Coronary artery (tissue), 2 donors: ENCODE results near the gene KBTBD8.

Experiments
- DNase-seq: peaks from one replicate; pipeline ENCODE4 v3.0.0-alpha.2; 2017; ENCODE audit warnings: low spot score
- H3K27ac ChIP-seq, 2 donors: fragments of 200-600 bp; sonication (generic); one replicate each; pipeline ENCODE4 v1.5.1; 2016 to 2019
- H3K4me3 ChIP-seq: fragments of 200-600 bp; sonication (generic); 2 replicates; pipeline ENCODE4 v1.5.1; 2016; ENCODE audit warnings: mild to moderate bottlenecking, moderate library complexity
- TF ChIP-seq, protein P1 (sequence below): fragments of 200-600 bp; sonication (generic); IDR thresholded peaks from one replicate; pipeline ENCODE4 v1.5.1; 2019; ENCODE audit warnings: antibody characterized with exemption

KBTBD8 gene

GRCh38 chr3:66996696-66997095, 1.4 kb upstream of the KBTBD8 start:
- TF ChIP-seq, protein P1, sequence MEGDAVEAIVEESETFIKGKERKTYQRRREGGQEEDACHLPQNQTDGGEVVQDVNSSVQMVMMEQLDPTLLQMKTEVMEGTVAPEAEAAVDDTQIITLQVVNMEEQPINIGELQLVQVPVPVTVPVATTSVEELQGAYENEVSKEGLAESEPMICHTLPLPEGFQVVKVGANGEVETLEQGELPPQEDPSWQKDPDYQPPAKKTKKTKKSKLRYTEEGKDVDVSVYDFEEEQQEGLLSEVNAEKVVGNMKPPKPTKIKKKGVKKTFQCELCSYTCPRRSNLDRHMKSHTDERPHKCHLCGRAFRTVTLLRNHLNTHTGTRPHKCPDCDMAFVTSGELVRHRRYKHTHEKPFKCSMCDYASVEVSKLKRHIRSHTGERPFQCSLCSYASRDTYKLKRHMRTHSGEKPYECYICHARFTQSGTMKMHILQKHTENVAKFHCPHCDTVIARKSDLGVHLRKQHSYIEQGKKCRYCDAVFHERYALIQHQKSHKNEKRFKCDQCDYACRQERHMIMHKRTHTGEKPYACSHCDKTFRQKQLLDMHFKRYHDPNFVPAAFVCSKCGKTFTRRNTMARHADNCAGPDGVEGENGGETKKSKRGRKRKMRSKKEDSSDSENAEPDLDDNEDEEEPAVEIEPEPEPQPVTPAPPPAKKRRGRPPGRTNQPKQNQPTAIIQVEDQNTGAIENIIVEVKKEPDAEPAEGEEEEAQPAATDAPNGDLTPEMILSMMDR, result no peak
- no peak for DNase-seq
- Histone ChIP-seq H3K27ac (no peak overlapping the region), H3K4me3 (no peak overlapping the region)

- no peak for DNase-seq
- peak overlapping the region in 1 of 2 donors; percentile 41 for H3K27ac ChIP-seq
- TF ChIP-seq, protein P1, result no peak
- H3K4me3 ChIP-seq, result peak overlapping the region; percentile 98
Measured at GRCh38 chr3:66997560-66998112, 471 bp upstream of the KBTBD8 start.

DNA sequence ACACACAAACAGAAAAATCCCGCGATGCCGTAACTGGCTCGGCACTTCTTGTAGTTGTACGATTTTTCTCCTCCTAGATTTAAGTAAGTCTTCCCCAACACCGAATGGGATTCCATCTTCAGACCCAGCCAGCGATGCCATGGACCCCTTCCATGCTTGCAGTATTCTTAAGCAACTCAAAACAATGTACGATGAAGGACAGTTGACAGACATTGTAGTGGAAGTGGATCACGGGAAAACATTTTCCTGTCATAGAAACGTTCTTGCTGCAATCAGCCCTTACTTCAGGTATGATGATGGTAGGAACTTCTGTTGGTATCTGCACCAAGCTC, 763 bp downstream of the KBTBD8 start:
- Histone ChIP-seq H3K4me3 (peak overlapping the region; percentile 98), H3K27ac (peak overlapping the region; percentile 40 to 87)
- DNase-seq, result no peak
- TF ChIP-seq, protein P1, result no peak

GRCh38 chr3:67000009-67000408, 1.9 kb downstream of the KBTBD8 start:
- TF ChIP-seq, protein P1, result no peak
- no peak overlapping the region for H3K4me3 ChIP-seq
- DNase-seq, result no peak
- H3K27ac ChIP-seq, result no peak overlapping the region

- Histone ChIP-seq H3K27ac (no peak overlapping the region), H3K4me3 (no peak overlapping the region)
- no peak for DNase-seq
- TF ChIP-seq, protein P1, result no peak
Measured at GRCh38 chr3:67001086-67001861, 3.2 kb downstream of the KBTBD8 start.

- no peak overlapping the region for H3K4me3 ChIP-seq
- TF ChIP-seq, protein P1, result no peak
- H3K27ac ChIP-seq, result no peak overlapping the region
- DNase-seq, result no peak
Measured at GRCh38 chr3:67005974-67006373, 7.9 kb downstream of the KBTBD8 start.

DNA sequence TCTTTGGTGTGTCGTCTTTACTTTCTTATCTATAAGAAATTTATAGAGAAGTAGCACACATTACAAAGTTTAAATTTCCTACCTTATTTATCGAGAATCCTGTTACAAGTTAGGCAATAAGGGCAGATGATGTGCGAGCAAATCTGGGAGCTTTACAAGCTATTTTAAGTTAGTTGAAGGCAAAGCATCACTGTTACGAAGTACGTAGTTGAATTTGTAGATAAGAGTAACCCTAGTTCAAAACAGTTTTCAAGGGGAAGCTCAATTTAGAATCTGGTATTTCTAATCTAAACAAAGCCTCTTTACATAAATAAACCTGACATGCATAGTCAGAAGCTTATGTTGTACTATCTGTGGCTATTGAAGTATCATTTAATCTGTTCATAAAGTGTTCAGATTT, 8.4 kb downstream of the KBTBD8 start:
- Histone ChIP-seq H3K4me3 (no peak overlapping the region), H3K27ac (no peak overlapping the region)
- DNase-seq, result no peak
- TF ChIP-seq, protein P1, result no peak
